Loucy (cell line): ENCODE measurements around the gene CAMK2G.

Experiments used
- H2AFZ ChIP-seq: fragments of 200-600 bp; sonication (generic); 2 replicates; pipeline ENCODE4 v1.6.0; 2016; ENCODE audit warnings: antibody characterized with exemption, mild to moderate bottlenecking, low read length, moderate library complexity
- H3F3A ChIP-seq: fragments of 200-600 bp; 2 replicates; pipeline ENCODE4 v1.6.0; 2016; ENCODE audit warnings: antibody characterized with exemption, low read depth, mild to moderate bottlenecking
- H3K27me3 ChIP-seq: fragments of 200-600 bp; sonication (generic); 2 replicates; pipeline ENCODE4 v1.6.1; 2014; ENCODE audit warnings: low read length, mild to moderate bottlenecking; ENCODE audit not compliant: insufficient read depth, poor library complexity, severe bottlenecking
- H3K36me3 ChIP-seq: fragments of 200-600 bp; sonication (generic); 2 replicates; pipeline ENCODE4 v1.6.1; 2016; ENCODE audit warnings: low read length; ENCODE audit not compliant: insufficient read depth
- H3K4me1 ChIP-seq: fragments of 200-600 bp; sonication (generic); 2 replicates; pipeline ENCODE4 v1.5.1; 2014; ENCODE audit warnings: low read length, mild to moderate bottlenecking; ENCODE audit not compliant: insufficient read depth, poor library complexity, severe bottlenecking
- H3K4me2 ChIP-seq: fragments of 200-600 bp; sonication (generic); 2 replicates; pipeline ENCODE4 v1.6.0; 2014; ENCODE audit warnings: antibody characterized with exemption, low read length, low read depth, mild to moderate bottlenecking; ENCODE audit not compliant: poor library complexity, severe bottlenecking
- H3K4me3 ChIP-seq: fragments of 200-600 bp; sonication (generic); 2 replicates; pipeline ENCODE4 v1.5.1; 2014; ENCODE audit warnings: low read length, mild to moderate bottlenecking, mixed read lengths; ENCODE audit not compliant: poor library complexity, severe bottlenecking
- H3K79me2 ChIP-seq: fragments of 200-600 bp; sonication (generic); 2 replicates; pipeline ENCODE4 v1.6.1; 2014; ENCODE audit warnings: low read length; ENCODE audit not compliant: insufficient read depth
- H3K9ac ChIP-seq: fragments of 200-600 bp; sonication (generic); 2 replicates; pipeline ENCODE4 v1.6.0; 2014; ENCODE audit warnings: mild to moderate bottlenecking, low read depth, low read length, moderate library complexity; ENCODE audit not compliant: poor library complexity, severe bottlenecking
- H3K9me2 ChIP-seq: fragments of 200-600 bp; sonication (generic); replicated peaks from 2 replicates; pipeline ENCODE4 v1.6.1; 2016; ENCODE audit warnings: low read depth, low read length, mixed read lengths
- H3K9me3 ChIP-seq: fragments of 200-600 bp; sonication (generic); 2 replicates; pipeline ENCODE4 v1.6.1; 2014; ENCODE audit warnings: mild to moderate bottlenecking, antibody characterized with exemption, low read length, low read depth; ENCODE audit not compliant: insufficient read depth
- H4K20me1 ChIP-seq: fragments of 200-600 bp; sonication (generic); 2 replicates; pipeline ENCODE4 v1.6.0; 2014; ENCODE audit warnings: antibody characterized with exemption, low read length, mild to moderate bottlenecking; ENCODE audit not compliant: insufficient read depth, poor library complexity, severe bottlenecking
- CTCF ChIP-seq: fragments of 200-600 bp; sonication (generic); conservative IDR thresholded peaks from 2 replicates; pipeline ENCODE4 v1.5.1; 2014; ENCODE audit warnings: mild to moderate bottlenecking, antibody characterized with exemption, low read length
- EZH2phosphoT487 ChIP-seq: fragments of 200-600 bp; IDR thresholded peaks from 2 replicates; pipeline ENCODE4 v1.6.1; 2018; ENCODE audit warnings: antibody characterized with exemption, mild to moderate bottlenecking, moderate library complexity, borderline replicate concordance

The CAMK2G gene

GRCh38 chr10:73779018-73779417 lies 95.3 kb downstream of the CAMK2G start:
- H3K27me3 ChIP-seq: no peaks in the 10 kb centered on the region
- peaks cover 26% of the 10 kb centered on the region for H4K20me1 ChIP-seq
- no peaks in the 10 kb centered on the region for H3F3A ChIP-seq
- H3K36me3 ChIP-seq: peaks cover 13% of the 10 kb centered on the region; the same call in 1 of the 2 replicates
- TF ChIP-seq EZH2phosphoT487 (no peak), CTCF (no peak)
- H3K4me1 ChIP-seq: peaks cover 28% of the 10 kb centered on the region
- peaks cover 92% of the 10 kb centered on the region for H3K79me2 ChIP-seq
- no peak overlapping the region for H3K9ac ChIP-seq
- no peak overlapping the region for H2AFZ ChIP-seq
- no peaks in the 10 kb centered on the region for H3K9me3 ChIP-seq
- no peak overlapping the region for H3K4me2 ChIP-seq
- no peak overlapping the region for H3K4me3 ChIP-seq
- H3K9me2 ChIP-seq: no peaks in the 10 kb centered on the region

- H3K36me3 ChIP-seq: peaks cover 45% of the 10 kb centered on the region; the same call in 1 of the 2 replicates
- peaks cover 64% of the 10 kb centered on the region for H3K79me2 ChIP-seq
- H3K4me3 ChIP-seq: peak overlapping the region; percentile 79
Measured at GRCh38 chr10:73774637-73775036, 99.7 kb downstream of the CAMK2G start.

GRCh38 chr10:73773152-73773879 lies 101.0 kb downstream of the CAMK2G start:
- Histone ChIP-seq H3K4me3 (peak overlapping the region; percentile 79), H2AFZ (no peak overlapping the region), H4K20me1 (peaks cover 25% of the 10 kb centered on the region), H3K4me2 (peak overlapping the region; percentile 82), H3K27me3 (no peaks in the 10 kb centered on the region), H3F3A (no peaks in the 10 kb centered on the region), H3K36me3 (peaks cover 58% of the 10 kb centered on the region; the same call in 1 of the 2 replicates), H3K9me2 (no peaks in the 10 kb centered on the region), H3K9me3 (no peaks in the 10 kb centered on the region), H3K4me1 (peaks cover 8% of the 10 kb centered on the region), H3K9ac (peak overlapping the region; percentile 76), H3K79me2 (peaks cover 54% of the 10 kb centered on the region)
- TF ChIP-seq CTCF (no peak), EZH2phosphoT487 (no peak)

More at GRCh38 chr10:73774637-73775036, 99.7 kb downstream of the CAMK2G start:
- Histone ChIP-seq H3K9me2 (no peaks in the 10 kb centered on the region), H3K9me3 (no peaks in the 10 kb centered on the region), H2AFZ (no peak overlapping the region), H3K4me2 (peak overlapping the region; percentile 82), H3K27me3 (no peaks in the 10 kb centered on the region), H3K9ac (no peak overlapping the region), H3K4me1 (peaks cover 8% of the 10 kb centered on the region), H3F3A (no peaks in the 10 kb centered on the region), H4K20me1 (peaks cover 26% of the 10 kb centered on the region)
- no peak for TF ChIP-seq EZH2phosphoT487
- peak; percentile 41 for TF ChIP-seq CTCF
